OCI-LY7 (cell line): ENCODE results near the gene ICAM1. TPM values are rescaled to one million over a fixed set of nuclear protein-coding genes. Genes with fewer than 3 reads are reported as not detected.

Experiments
- BruUV-seq: library from RNA; stranded (reverse); fragments of 400-500 nt; replicated peaks from 2 replicates; lab custom pipeline; 2021; lab: Mats Ljungman, UMichigan
- CTCF ChIA-PET: fragments of 300-600 bp; sonication (Branson Sonifier 250); formaldehyde crosslinking; loops from one replicate; lab custom pipeline; 2022; ENCODE audit warnings: antibody characterized with exemption; ENCODE audit not compliant: unreplicated experiment; lab: Charles Lee
- POLR2A ChIA-PET: fragments of 300-600 bp; sonication (Branson Sonifier 250); formaldehyde crosslinking; loops from one replicate; lab custom pipeline; 2022; ENCODE audit warnings: antibody characterized with exemption; lab: Charles Lee
- DNase-seq: peaks from one replicate; pipeline ENCODE4 v3.0.0-alpha.2; 2015; ENCODE audit warnings: low spot score
- H2AFZ ChIP-seq: fragments of 200-600 bp; sonication (generic), shearing (Covaris generic); 2 replicates; pipeline ENCODE4 v1.6.1; 2014; ENCODE audit warnings: mild to moderate bottlenecking, antibody characterized with exemption, low read length, moderate library complexity
- H3K27ac ChIP-seq: fragments of 200-600 bp; sonication (generic); 2 replicates; pipeline ENCODE4 v1.5.1; 2014; ENCODE audit warnings: mixed run types, low read depth, mild to moderate bottlenecking, moderate library complexity, low read length, inconsistent platforms; ENCODE audit not compliant: poor library complexity, severe bottlenecking
- H3K36me3 ChIP-seq: fragments of 200-600 bp; sonication (generic); 2 replicates; pipeline ENCODE4 v1.6.1; 2014; ENCODE audit warnings: mild to moderate bottlenecking, antibody characterized with exemption, low read length, moderate library complexity, mixed read lengths; ENCODE audit not compliant: insufficient read depth
- H3K4me1 ChIP-seq: fragments of 200-600 bp; sonication (generic); 2 replicates; pipeline ENCODE4 v1.5.1; 2014; ENCODE audit warnings: mild to moderate bottlenecking, low read length; ENCODE audit not compliant: insufficient read depth, poor library complexity, severe bottlenecking
- H3K4me2 ChIP-seq: fragments of 200-600 bp; sonication (generic); 2 replicates; pipeline ENCODE4 v1.6.1; 2014; ENCODE audit warnings: mild to moderate bottlenecking, low read length
- H3K4me3 ChIP-seq: fragments of 200-600 bp; sonication (generic); 2 replicates; pipeline ENCODE4 v1.5.1; 2014; ENCODE audit warnings: mild to moderate bottlenecking, low read depth, low read length; ENCODE audit not compliant: poor library complexity, severe bottlenecking
- H3K79me2 ChIP-seq: fragments of 200-600 bp; sonication (generic); 2 replicates; pipeline ENCODE4 v1.6.1; 2016; ENCODE audit warnings: low read depth, mild to moderate bottlenecking, low read length, moderate library complexity, mixed read lengths; ENCODE audit not compliant: insufficient read depth
- H3K9me2 ChIP-seq: fragments of 200-600 bp; sonication (generic); 2 replicates; pipeline ENCODE4 v1.6.1; 2016; ENCODE audit warnings: mild to moderate bottlenecking, low read length, mixed read lengths; ENCODE audit not compliant: insufficient read depth
- H3K9me3 ChIP-seq: fragments of 200-600 bp; sonication (generic); 2 replicates; pipeline ENCODE4 v1.6.1; 2014; ENCODE audit warnings: mild to moderate bottlenecking, mixed run types, low read length, mixed read lengths
- H4K20me1 ChIP-seq: fragments of 200-600 bp; sonication (generic); 2 replicates; pipeline ENCODE4 v1.6.1; 2014; ENCODE audit warnings: mild to moderate bottlenecking, antibody characterized with exemption, low read length, moderate library complexity, mixed read lengths; ENCODE audit not compliant: insufficient read depth
- EZH2phosphoT487 ChIP-seq: fragments of 200-600 bp; sonication (generic); IDR thresholded peaks from 2 replicates; pipeline ENCODE4 v1.6.1; 2018; ENCODE audit warnings: low read depth, borderline replicate concordance, mild to moderate bottlenecking, mixed run types, antibody characterized with exemption, low read length, moderate library complexity, mixed read lengths
- intact Hi-C: fragments of 100-400 bp; cut with micrococcal nuclease; formaldehyde crosslinking; loops from one replicate; pipeline ENCODE4 v1.10.0; 2022; ENCODE audit not compliant: unreplicated experiment
- total RNA-seq, 2 experiments: library from RNA; depleted of rRNA in 1 of 2; stranded (reverse); fragments of >200 nt in 1 of 2; shearing (Covaris generic) in 1 of 2; gene quantifications; 2 replicates each; pipeline ENCODE4 v1.2.3, GENCODE V29; 2014 to 2022
- TF ChIP-seq, protein P1 (sequence below): fragments of 200-600 bp; sonication (generic); conservative IDR thresholded peaks from 2 replicates; pipeline ENCODE4 v1.5.1; 2014; ENCODE audit warnings: mild to moderate bottlenecking, antibody characterized with exemption, low read length, moderate library complexity, mixed read lengths

The ICAM1 gene
- total RNA-seq, 2 experiments from 2014 or later, result 12.0 to 13.4 TPM

DNA sequence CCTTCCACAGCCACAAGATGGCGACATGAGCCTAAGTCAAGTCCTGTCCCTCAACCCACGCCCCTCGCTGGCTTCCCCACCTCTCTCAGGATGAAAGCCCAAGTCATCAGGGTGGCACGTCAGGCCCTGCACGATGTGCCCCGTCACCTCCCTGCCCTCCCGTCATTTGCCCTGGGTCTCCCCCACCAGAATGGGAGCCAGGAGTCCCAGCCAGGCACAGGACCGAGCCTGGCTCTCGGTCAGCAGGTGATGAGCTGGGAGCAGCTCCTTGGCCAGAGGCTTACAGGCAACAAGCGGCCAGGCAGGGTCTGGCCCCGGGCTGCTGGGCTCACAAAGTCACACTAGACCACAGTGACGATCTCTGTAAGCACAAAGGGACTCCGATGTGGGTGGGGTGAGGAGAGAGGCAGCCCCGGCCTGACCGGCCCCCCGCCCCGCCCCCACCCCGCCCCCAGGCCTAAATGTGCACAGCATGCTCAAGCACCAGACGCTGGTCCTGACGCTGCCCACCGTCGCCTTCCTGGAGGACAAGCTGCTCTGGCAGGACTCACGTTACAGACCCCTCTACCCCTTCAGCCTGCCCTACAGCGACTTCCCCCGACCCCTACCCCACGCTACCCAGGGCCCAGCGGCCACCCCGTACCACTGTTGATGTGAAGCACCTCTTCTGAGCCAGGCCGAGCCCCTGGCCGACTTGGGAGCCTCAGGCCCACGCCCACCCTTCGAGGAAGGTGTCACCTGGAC, 11.6 kb upstream of the ICAM1 start:
- no peak for TF ChIP-seq EZH2phosphoT487
- TF ChIP-seq, protein P1, sequence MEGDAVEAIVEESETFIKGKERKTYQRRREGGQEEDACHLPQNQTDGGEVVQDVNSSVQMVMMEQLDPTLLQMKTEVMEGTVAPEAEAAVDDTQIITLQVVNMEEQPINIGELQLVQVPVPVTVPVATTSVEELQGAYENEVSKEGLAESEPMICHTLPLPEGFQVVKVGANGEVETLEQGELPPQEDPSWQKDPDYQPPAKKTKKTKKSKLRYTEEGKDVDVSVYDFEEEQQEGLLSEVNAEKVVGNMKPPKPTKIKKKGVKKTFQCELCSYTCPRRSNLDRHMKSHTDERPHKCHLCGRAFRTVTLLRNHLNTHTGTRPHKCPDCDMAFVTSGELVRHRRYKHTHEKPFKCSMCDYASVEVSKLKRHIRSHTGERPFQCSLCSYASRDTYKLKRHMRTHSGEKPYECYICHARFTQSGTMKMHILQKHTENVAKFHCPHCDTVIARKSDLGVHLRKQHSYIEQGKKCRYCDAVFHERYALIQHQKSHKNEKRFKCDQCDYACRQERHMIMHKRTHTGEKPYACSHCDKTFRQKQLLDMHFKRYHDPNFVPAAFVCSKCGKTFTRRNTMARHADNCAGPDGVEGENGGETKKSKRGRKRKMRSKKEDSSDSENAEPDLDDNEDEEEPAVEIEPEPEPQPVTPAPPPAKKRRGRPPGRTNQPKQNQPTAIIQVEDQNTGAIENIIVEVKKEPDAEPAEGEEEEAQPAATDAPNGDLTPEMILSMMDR, result peak; percentile 81
- Histone ChIP-seq H3K4me3 (no peak overlapping the region), H3K9me2 (no peaks in the 10 kb centered on the region), H3K79me2 (peaks cover 5% of the 10 kb centered on the region; the same call in 1 of the 2 replicates), H4K20me1 (peaks cover 7% of the 10 kb centered on the region; the same call in 1 of the 2 replicates), H3K9me3 (no peaks in the 10 kb centered on the region), H2AFZ (no peak overlapping the region), H3K4me1 (peaks cover 6% of the 10 kb centered on the region), H3K4me2 (peak overlapping the region; percentile 10; the same call in 1 of the 2 replicates), H3K36me3 (peaks cover 60% of the 10 kb centered on the region), H3K27ac (no peak overlapping the region)
- BruUV-seq, result TSS peak; percentile 44
- peak; percentile 94 for DNase-seq
- CTCF ChIA-PET, result interaction anchor here (0.5 to 1.4 kb wide), 4 partner anchors 10 to 47 kb away, joined by 3 to 5 read pairs (median 3); partner anchors contain the start of genes ICAM1 and ICAM5
- intact Hi-C loops, result loop anchor here (2.0 kb wide), 1 partner anchor 129 kb away; no protein-coding TSS in a partner anchor
- POLR2A ChIA-PET, result interaction anchor here (0.5 to 2.0 kb wide), 5 partner anchors 68 to 159 kb away, joined by 3 to 7 read pairs (median 5); partner anchors contain the start of genes RAVER1 and TYK2

DNA sequence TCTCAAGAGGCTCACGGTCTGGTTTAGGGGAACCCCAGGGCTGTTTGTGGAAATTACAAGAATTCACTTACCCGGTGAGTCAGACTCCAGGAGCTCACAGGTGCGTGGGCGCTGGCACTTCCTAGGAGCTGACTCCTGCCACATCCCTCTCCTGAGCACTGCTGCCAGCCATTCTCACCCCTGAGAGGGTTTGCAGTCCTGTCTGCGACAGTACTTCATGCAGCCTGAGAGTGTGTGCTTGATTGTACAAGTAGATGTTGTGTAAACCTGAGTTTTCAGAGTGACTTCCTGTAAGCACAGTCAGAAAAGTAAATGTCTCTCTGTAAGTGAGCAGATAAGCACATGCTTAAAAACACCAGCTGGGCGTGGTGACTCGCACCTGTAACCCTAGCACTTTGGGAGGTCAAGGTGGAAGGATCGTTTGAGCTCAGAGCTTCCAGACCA, 10.8 kb upstream of the ICAM1 start:
- Histone ChIP-seq H3K9me2 (no peaks in the 10 kb centered on the region), H3K4me2 (no peak overlapping the region), H2AFZ (no peak overlapping the region), H3K36me3 (peaks cover 51% of the 10 kb centered on the region), H3K27ac (no peak overlapping the region), H4K20me1 (0 out of 2 replicates have a peak, but pooled peaks cover 4% of the 10 kb centered on the region), H3K79me2 (no peaks in the 10 kb centered on the region), H3K4me1 (peaks cover 6% of the 10 kb centered on the region), H3K9me3 (no peaks in the 10 kb centered on the region), H3K4me3 (no peak overlapping the region)
- intact Hi-C loops, result no loop called here
- no TSS peak for BruUV-seq
- ChIA-PET POLR2A (interaction anchor here (0.6 to 2.0 kb wide), 5 partner anchors 11 to 126 kb away, joined by 4 to 7 read pairs (median 4); partner anchors contain the start of genes ICAM1, RAVER1 and TYK2), CTCF (interaction anchor here (1.4 kb wide), 1 partner anchor 29 kb away, joined by 5 read pairs; the partner anchor contains the start of gene ICAM5)
- no peak for DNase-seq
- TF ChIP-seq EZH2phosphoT487, result no peak
- TF ChIP-seq, protein P1, result no peak
